ENCODE results near the gene CD248.
A peak's percentile ranks its signal among the peaks of the same experiment; 100 is the strongest.

Gene CD248

DNA sequence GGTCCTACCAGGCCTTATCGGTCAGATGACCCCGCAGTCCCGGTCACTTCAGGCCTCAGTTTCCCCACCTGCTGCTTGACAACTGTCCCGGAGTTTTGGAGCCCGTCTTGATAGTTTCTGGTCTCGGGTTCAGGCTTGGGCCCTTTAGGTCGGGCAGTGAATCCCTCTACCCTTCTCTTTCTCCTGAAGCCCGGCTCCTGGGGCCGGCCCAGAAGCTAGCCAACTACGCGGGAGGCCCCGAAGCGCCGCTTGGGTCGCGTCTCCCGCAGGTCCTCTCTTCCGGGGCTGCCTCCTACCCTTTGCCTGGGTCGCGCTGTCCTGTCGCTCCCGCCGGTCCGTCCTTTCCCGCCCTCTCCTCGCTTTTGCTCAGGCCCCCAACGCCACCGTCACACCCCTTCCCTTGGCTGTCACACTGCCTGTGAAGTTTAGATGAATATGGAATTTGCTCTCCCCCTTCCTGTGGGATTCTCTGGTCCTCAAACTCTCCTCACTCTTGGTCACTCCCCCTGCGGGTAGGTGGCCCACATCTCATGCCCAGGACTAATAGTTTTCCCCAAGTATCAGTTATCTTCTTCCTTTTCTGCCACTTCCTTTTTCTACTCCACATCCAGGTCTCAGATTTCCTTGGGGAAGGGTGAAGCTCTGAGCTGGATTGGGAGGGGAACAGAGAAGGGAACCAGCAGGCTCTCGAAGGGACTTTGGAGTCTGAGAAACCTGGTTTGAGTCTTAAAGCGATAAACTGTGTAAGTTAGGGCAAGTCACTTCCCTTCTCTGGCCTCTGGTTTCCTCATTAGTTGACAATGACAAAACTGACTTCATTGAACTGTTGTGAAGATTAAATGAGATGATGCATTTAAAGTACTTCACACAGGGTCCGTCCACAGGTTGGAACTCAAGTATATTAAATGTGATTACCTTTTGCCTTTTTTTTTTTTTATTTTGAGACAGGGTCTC is 47.6 kb downstream of the CD248 start:
- Mint-ChIP-seq H3K4me3 (peak overlapping the region; percentile 90 to 95), H3K27me3 (no peaks in the 10 kb centered on the region), H3K27ac (peak overlapping the region; percentile 94 to 96), H3K9me3 (no peaks in the 10 kb centered on the region), H3K4me1 (peaks cover 54% of the 10 kb centered on the region)
- DNase-seq: no peak
- no peak for ATAC-seq

DNA sequence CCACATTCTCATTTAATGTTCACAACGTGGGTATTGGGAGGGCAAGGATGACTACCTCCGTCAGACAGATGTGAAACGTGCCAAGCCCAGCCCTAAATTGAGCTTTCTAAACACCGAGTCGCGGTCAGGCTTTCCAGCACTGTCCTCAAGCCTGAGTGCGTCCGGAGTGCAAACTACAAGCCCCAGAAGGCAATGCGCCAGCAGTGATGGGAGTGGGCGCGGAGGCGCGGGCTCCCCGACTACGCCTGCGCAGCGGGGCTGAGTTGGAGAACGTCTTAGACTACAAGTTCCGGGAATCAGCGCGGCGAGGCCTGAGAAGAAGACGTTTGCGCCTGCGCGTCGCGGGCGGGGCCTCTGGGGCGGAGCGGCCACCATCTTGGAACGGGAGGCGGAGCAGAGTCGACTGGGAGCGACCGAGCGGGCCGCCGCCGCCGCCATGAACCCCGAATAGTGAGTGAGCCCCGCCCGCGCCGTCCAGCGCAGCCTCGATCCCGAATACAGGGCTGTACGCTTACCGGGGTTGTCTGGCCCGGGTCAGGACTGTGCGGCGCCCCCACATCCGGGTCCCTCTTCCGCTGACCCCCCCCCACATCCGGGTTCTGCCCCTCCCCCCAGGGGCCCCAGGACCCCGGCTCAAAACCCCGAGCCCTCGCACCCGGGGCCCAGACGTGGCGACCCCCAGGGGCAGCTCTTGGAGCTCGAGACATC is 48.4 kb downstream of the CD248 start, which contains the start of gene RAB1B:
RAB1B (plus strand) TSS at position 396 of the 708 bp plus-strand sequence; CDS start at position 437, 41 bp downstream.
- Mint-ChIP-seq H3K27me3 (no peaks in the 10 kb centered on the region), H3K4me1 (peaks cover 54% of the 10 kb centered on the region), H3K9me3 (no peaks in the 10 kb centered on the region), H3K4me3 (peak within 1 kb of the TSS; percentile 90 to 95), H3K27ac (peak within 1 kb of the TSS; percentile 94 to 96)
- peak; percentile 88 for ATAC-seq
- DNase-seq: peak; percentile 100

DNA sequence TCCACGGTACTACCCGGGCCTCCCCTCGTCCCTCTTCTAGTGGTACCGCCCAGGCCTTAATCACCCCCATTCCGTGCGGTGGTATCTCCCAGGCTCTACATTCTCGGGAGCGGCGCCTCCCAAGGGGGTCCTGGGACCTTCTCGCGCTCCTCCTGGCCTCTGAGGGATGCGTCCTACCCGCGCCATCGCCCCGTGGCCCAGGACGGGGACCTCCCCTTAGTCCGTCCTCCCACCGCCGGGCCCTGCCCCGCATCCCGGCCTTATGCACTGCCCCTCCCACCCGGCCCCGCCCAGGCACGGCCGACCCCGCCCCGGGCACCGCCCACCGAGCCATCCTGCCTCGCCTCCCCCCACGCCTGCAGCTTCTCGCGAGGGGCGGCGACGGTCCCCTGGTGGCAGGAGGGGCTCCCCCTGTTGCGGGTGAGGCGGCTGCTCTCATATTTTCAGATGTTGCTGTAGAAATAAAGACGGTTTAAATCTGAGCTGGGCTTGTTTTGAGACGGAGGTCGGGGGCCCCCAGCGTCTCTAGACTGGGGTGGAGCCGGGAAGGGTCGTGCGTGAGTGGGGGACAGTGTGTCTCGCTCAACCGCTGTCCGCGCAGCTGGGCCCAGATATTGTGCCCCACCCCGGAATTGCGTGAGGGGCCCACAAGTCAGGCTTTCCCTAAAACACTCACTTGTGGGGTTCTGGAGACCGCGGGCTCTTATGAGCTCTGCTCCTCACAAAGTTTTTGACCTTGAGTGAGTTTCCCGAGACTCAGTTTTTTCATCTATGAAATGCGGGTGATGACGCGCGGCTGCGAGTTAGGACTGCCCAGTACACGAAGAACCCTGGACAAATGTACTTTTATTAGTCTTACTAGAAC is 49.2 kb downstream of the CD248 start:
- ATAC-seq (peak; percentile 70), DNase-seq (peak; percentile 91 to 92)
- Mint-ChIP-seq H3K4me3 (peak overlapping the region; percentile 90 to 95), H3K4me1 (peaks cover 51% of the 10 kb centered on the region), H3K27ac (peak overlapping the region; percentile 94 to 96), H3K27me3 (no peaks in the 10 kb centered on the region), H3K9me3 (no peaks in the 10 kb centered on the region)

DNA sequence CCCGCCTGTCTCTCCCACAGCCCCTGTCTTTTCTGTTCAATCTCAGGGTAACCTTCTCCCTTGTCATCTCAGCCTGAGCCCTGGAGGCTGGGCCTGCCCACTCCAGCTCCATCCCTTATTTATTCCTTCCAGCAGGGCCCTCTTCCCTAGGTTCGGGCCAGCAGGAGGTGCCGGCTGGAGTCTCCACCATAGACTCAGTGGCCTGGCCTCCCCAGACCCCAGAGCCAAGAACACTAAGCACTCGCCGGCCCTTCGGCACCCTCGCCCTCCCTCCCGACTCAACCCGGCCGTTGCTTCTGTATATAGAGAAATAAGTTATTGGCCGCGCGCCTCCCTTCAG is 49.8 kb downstream of the CD248 start:
- Mint-ChIP-seq H3K9me3 (no peaks in the 10 kb centered on the region), H3K27ac (no peak overlapping the region), H3K27me3 (no peaks in the 10 kb centered on the region), H3K4me1 (peaks cover 45% of the 10 kb centered on the region), H3K4me3 (peak overlapping the region; percentile 90 to 95)
- no peak for ATAC-seq
- no peak for DNase-seq

DNA sequence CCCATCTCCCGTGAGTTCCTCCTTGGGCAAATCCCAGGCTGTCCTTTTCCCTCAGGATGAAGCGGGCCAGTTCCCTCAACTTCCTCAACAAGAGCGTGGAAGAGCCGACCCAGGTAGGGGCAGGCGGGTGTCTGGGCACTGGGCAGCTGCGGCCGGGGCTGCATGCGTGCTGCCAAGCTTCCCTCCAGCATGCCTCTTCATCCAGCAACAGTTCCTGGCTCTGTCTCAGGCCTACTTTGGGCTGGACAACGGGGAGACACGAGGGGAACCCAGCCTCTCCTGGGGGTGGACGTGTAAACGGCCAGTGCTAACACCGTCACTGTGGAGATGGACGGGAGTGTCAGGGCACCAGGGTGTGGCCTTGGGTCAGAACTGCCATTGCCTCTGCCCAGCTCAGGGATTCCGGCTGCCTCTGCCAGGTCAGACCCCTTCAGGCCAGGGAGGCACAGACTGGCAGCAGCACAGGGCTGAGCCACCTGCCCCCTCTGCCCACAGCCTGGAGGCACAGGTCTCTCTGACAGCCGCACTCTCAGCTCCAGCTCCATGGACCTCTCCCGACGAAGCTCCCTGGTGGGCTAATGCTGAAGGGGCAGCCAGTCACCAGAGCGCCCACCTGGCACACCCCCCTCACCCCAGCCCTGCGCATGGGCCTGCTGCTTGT is 50.3 kb downstream of the CD248 start:
- peak overlapping the region; percentile 90 to 95 for H3K4me3 Mint-ChIP-seq
- no peaks in the 10 kb centered on the region for H3K9me3 Mint-ChIP-seq
- H3K27ac Mint-ChIP-seq: no peak overlapping the region
- DNase-seq (no peak), ATAC-seq (no peak)
- H3K4me1 Mint-ChIP-seq: peaks cover 40% of the 10 kb centered on the region
- no peaks in the 10 kb centered on the region for H3K27me3 Mint-ChIP-seq

DNA sequence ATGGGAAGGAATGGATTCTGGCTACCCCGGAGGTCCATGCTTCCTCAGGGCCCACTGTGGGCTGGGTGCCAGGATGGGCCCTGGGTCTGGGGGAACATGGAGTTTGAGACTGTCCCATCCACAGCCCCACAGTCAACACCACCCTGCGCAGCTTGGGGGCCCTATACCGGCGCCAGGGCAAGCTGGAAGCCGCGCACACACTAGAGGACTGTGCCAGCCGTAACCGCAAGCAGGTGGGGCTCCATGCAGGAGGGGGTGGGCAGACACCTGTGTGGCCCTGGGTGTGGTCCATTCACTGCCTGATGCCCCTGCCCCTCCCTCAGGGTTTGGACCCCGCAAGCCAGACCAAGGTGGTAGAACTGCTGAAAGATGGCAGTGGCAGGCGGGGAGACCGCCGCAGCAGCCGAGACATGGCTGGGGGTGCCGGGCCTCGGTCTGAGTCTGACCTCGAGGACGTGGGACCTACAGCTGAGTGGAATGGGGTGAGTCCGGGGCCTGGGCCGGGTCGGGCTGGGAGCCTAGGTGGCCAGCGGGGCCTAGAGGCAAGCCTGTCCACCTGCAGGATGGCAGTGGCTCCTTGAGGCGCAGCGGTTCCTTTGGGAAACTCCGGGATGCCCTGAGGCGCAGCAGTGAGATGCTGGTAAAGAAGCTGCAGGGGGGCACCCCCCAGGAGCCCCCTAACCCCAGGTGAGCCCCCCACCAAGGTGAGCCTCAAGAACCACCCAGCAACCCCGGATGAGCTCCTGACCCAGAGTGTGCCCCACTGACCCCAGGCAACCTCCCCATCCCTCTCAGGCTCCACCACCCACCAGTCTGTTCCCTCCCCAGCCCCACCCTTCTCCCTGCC is 51.1 kb downstream of the CD248 start:
- DNase-seq (no peak), ATAC-seq (no peak)
- Mint-ChIP-seq H3K4me1 (peaks cover 36% of the 10 kb centered on the region), H3K27me3 (no peaks in the 10 kb centered on the region), H3K9me3 (no peaks in the 10 kb centered on the region), H3K4me3 (no peak overlapping the region), H3K27ac (no peak overlapping the region)

DNA sequence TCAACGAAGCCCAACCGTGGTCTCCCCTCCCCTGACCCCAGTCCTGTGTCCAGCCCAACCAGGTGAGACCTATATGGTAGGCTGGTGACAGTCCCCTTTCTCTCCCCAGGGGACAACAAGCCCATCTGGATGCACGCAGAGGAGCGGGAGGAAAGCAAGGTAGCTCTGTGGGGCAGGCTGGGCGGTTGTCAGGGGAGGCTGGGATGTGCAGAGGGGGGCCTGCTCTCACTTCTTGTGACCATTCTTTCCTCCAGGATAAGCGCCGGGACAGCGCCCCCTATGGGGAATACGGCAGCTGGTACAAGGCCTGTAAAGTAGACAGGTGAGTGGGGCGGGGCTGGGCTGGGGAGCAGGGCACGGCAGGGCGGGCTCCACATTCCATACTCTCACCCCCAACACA is 51.9 kb downstream of the CD248 start:
- ATAC-seq (no peak), DNase-seq (no peak)
- Mint-ChIP-seq H3K27me3 (no peaks in the 10 kb centered on the region), H3K4me1 (peaks cover 32% of the 10 kb centered on the region), H3K4me3 (no peak overlapping the region), H3K27ac (no peak overlapping the region), H3K9me3 (no peaks in the 10 kb centered on the region)
